PC-9 (cell line): ENCODE measurements around the gene CTSF. TPM values are rescaled to one million over a fixed set of nuclear protein-coding genes. Genes with fewer than 3 reads are reported as not detected.

Experiments used
- BruUV-seq: library from RNA; stranded (reverse); fragments of 400-500 nt; replicated peaks from 2 replicates; lab custom pipeline; 2021; lab: Mats Ljungman, UMichigan
- CTCF ChIA-PET: fragments of 300-600 bp; sonication (Branson Sonifier 250); formaldehyde crosslinking; loops from one replicate; lab custom pipeline; 2022; ENCODE audit warnings: antibody characterized with exemption; lab: Charles Lee
- POLR2A ChIA-PET: fragments of 300-600 bp; sonication (Branson Sonifier 250); formaldehyde crosslinking; loops from one replicate; lab custom pipeline; 2022; ENCODE audit warnings: antibody characterized with exemption; ENCODE audit not compliant: unreplicated experiment; lab: Charles Lee
- DNase-seq, 2 experiments: peaks; one replicate each; pipeline versions ENCODE4 v3.0.0 to v3.0.0-alpha.2; 2015 to 2022; ENCODE audit warnings: mixed read lengths in 1 of 2
- H2AFZ ChIP-seq: fragments of 200-600 bp; sonication (generic); 2 replicates; pipeline ENCODE4 v1.8.1; 2017; ENCODE audit warnings: antibody characterized with exemption
- H3F3A ChIP-seq: fragments of 200-600 bp; sonication (generic); 2 replicates; pipeline ENCODE4 v1.8.1; 2017; ENCODE audit warnings: antibody characterized with exemption, mild to moderate bottlenecking, low read depth; ENCODE audit not compliant: insufficient read depth
- H3K27ac ChIP-seq: fragments of 200-600 bp; sonication (generic); 2 replicates; pipeline ENCODE4 v1.6.1; 2016; ENCODE audit warnings: mixed run types
- H3K27me3 ChIP-seq: fragments of 200-600 bp; sonication (generic); 2 replicates; pipeline ENCODE4 v1.6.1; 2016; ENCODE audit warnings: low read depth, mixed run types; ENCODE audit not compliant: insufficient read depth
- H3K36me3 ChIP-seq: fragments of 200-600 bp; sonication (generic); 2 replicates; pipeline ENCODE4 v1.6.1; 2016; ENCODE audit warnings: low read depth, mixed run types
- H3K4me1 ChIP-seq: fragments of 200-600 bp; sonication (generic); replicated peaks from 2 replicates; pipeline ENCODE4 v1.6.1; 2016; ENCODE audit warnings: mixed run types; ENCODE audit not compliant: insufficient read depth
- H3K4me2 ChIP-seq: fragments of 200-600 bp; sonication (generic); 2 replicates; pipeline ENCODE4 v1.6.1; 2017; ENCODE audit warnings: mixed run types
- H3K4me3 ChIP-seq: fragments of 200-600 bp; sonication (generic); 2 replicates; pipeline ENCODE4 v1.6.1; 2016; ENCODE audit warnings: mixed run types
- H3K79me2 ChIP-seq: fragments of 200-600 bp; sonication (generic); 2 replicates; pipeline ENCODE4 v1.6.1; 2017; ENCODE audit warnings: low read depth, mixed run types
- H3K9me2 ChIP-seq: fragments of 200-600 bp; sonication (generic); 2 replicates; pipeline ENCODE4 v1.8.1; 2017; ENCODE audit warnings: mild to moderate bottlenecking; ENCODE audit not compliant: insufficient read depth
- H3K9me3 ChIP-seq: fragments of 200-600 bp; sonication (generic); 2 replicates; pipeline ENCODE4 v1.8.1; 2016; ENCODE audit warnings: low read depth; ENCODE audit not compliant: insufficient read depth
- H4K20me1 ChIP-seq: fragments of 200-600 bp; sonication (generic); 2 replicates; pipeline ENCODE4 v1.8.1; 2017; ENCODE audit not compliant: insufficient read depth
- EZH2 ChIP-seq: fragments of 200-600 bp; sonication (generic); IDR thresholded peaks from 2 replicates; pipeline ENCODE4 v1.8.0; 2017; ENCODE audit warnings: antibody characterized with exemption, low read depth
- intact Hi-C: fragments of 100-400 bp; cut with micrococcal nuclease; formaldehyde crosslinking; loops from one replicate; pipeline ENCODE4 v1.10.0; 2022; ENCODE audit not compliant: unreplicated experiment
- total RNA-seq: library from RNA; stranded (reverse); gene quantifications from 2 replicates; pipeline ENCODE4 v1.2.3, GENCODE V29; 2021
- TF ChIP-seq, protein P1 (sequence below): fragments of 200-600 bp; sonication (generic); conservative IDR thresholded peaks from 2 replicates; pipeline ENCODE4 v1.6.1; 2017; ENCODE audit warnings: mixed run types, antibody characterized with exemption, mild to moderate bottlenecking, moderate library complexity

Gene CTSF
- total RNA-seq, 1 experiment from 2014 or later = 34.3 TPM

DNA sequence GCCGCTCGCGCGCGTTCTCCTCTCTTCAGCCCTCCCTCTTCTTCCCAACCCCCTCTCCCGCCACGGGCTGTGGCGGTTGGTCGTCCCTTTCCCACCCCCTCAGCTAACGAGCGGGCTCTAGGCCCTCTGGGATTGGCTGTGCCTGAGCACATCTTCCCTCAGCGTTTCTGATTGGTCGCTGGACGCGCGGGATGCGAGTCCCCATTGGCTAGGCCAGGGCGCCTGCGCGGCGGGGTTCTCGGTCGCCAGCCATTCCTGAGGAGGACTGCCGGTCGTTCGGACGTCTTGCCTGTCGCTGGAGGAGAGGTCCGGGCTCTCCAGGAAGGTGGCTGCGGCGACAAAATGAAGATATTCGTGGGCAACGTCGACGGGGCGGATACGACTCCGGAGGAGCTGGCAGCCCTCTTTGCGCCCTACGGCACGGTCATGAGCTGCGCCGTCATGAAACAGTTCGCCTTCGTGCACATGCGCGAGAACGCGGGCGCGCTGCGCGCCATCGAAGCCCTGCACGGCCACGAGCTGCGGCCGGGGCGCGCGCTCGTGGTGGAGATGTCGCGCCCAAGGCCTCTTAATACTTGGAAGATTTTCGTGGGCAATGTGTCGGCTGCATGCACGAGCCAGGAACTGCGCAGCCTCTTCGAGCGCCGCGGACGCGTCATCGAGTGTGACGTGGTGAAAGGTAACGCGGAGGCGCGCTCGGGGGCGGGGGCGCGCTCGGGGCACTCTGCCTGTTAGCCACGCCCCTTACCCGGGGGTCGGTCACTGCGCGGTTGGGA, 48.2 kb upstream of the CTSF start, which contains the start of gene RBM14:
Gene RBM14, plus strand, starts transcription at position 252 of the 776 bp plus-strand sequence. Its CDS starts 91 bp downstream, at position 343.
- H3F3A ChIP-seq = peaks cover 24% of the 10 kb centered on the region; the same call in 1 of the 2 replicates
- no peak for TF ChIP-seq EZH2
- H4K20me1 ChIP-seq = peaks cover 45% of the 10 kb centered on the region
- peaks cover 41% of the 10 kb centered on the region for H3K4me1 ChIP-seq
- H2AFZ ChIP-seq = peak within 1 kb of the TSS; percentile 91
- ChIA-PET CTCF (interaction anchor here (0.6 to 0.7 kb wide), 2 partner anchors 150 to 196 kb away, joined by 3 to 4 read pairs; partner anchors contain the start of gene PELI3), POLR2A (interaction anchor here (0.5 to 1.9 kb wide), 16 partner anchors 9 to 1019 kb away, joined by 3 to 18 read pairs (median 6); partner anchors contain the start of genes CCDC87, CTSF, PELI3 and RBM4)
- H3K27ac ChIP-seq = peak within 1 kb of the TSS; percentile 73
- intact Hi-C loops = loop anchor here (1.0 to 2.0 kb wide), 3 partner anchors 22 to 61 kb away; partner anchors contain the start of genes CCDC87, CCS, RBM4 and RBM4B
- H3K79me2 ChIP-seq = peaks cover 63% of the 10 kb centered on the region
- peaks cover 17% of the 10 kb centered on the region for H3K36me3 ChIP-seq
- no peaks in the 10 kb centered on the region for H3K9me2 ChIP-seq
- BruUV-seq = no TSS peak
- H3K4me2 ChIP-seq = peak within 1 kb of the TSS; percentile 99
- H3K9me3 ChIP-seq = no peaks in the 10 kb centered on the region
- peak within 1 kb of the TSS; percentile 73 for H3K4me3 ChIP-seq
- no peaks in the 10 kb centered on the region for H3K27me3 ChIP-seq
- peak; percentile 99 for DNase-seq

DNA sequence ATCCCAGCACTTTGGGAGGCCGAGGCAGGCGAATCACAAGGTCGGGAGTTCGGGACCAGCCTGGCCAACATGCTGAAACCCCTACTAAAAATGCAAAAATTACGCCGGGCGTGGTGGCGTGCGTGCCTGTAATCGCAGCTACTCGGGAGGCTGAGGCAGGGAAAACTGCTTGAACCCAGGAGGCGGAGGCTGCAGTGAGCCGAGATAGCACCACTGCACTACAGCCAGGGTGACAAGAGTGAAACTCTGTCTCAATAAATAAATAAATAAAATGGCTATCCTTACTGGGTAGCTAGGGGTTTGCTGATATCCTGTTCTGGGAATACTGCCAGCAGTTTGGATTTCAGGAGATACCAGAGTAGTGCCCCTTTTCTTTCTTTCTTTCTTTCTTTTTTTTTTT, 45.7 kb upstream of the CTSF start:
- intact Hi-C loops = no loop called here
- Histone ChIP-seq H4K20me1 (peaks cover 21% of the 10 kb centered on the region), H3K4me3 (no peak overlapping the region), H3F3A (peaks cover 20% of the 10 kb centered on the region; the same call in 1 of the 2 replicates), H3K4me2 (no peak overlapping the region), H3K4me1 (peaks cover 31% of the 10 kb centered on the region), H3K9me2 (no peaks in the 10 kb centered on the region), H3K79me2 (peaks cover 38% of the 10 kb centered on the region), H3K27me3 (no peaks in the 10 kb centered on the region), H3K36me3 (peaks cover 9% of the 10 kb centered on the region), H2AFZ (no peak overlapping the region), H3K9me3 (no peaks in the 10 kb centered on the region), H3K27ac (no peak overlapping the region)
- no TSS peak for BruUV-seq
- DNase-seq = no peak
- TF ChIP-seq, protein P1, sequence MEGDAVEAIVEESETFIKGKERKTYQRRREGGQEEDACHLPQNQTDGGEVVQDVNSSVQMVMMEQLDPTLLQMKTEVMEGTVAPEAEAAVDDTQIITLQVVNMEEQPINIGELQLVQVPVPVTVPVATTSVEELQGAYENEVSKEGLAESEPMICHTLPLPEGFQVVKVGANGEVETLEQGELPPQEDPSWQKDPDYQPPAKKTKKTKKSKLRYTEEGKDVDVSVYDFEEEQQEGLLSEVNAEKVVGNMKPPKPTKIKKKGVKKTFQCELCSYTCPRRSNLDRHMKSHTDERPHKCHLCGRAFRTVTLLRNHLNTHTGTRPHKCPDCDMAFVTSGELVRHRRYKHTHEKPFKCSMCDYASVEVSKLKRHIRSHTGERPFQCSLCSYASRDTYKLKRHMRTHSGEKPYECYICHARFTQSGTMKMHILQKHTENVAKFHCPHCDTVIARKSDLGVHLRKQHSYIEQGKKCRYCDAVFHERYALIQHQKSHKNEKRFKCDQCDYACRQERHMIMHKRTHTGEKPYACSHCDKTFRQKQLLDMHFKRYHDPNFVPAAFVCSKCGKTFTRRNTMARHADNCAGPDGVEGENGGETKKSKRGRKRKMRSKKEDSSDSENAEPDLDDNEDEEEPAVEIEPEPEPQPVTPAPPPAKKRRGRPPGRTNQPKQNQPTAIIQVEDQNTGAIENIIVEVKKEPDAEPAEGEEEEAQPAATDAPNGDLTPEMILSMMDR = no peak
- TF ChIP-seq EZH2 = no peak
- ChIA-PET POLR2A (interaction anchor here (0.6 kb wide), 1 partner anchor 68 kb away, joined by 9 read pairs; the partner anchor contains the start of gene ZDHHC24), CTCF (no interaction called here)

DNA sequence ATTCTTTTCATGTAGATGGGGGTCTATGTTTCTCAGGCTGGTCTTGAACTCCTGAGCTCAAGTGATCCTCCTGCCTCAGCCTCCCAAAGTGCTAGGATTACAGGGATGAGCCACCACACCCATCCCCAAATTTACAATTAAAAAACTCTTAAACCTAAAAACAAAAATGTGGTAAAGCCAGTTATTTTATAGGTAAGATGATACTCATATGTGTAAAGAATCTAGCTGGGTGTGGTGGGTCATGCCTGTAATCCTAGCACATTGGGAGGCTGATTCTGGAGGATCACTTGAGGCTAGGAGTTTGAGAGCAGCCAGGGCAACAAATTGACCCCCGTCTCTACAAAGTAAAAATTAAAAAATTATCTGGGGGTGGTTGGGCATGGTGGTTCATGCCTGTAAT, 44.1 kb upstream of the CTSF start:
- no TSS peak for BruUV-seq
- H2AFZ ChIP-seq = no peak overlapping the region
- TF ChIP-seq, protein P1 = no peak
- no peak for TF ChIP-seq EZH2

More for the DNA sequence above, 44.1 kb upstream of the CTSF start:
- CTCF ChIA-PET = no interaction called here
- Histone ChIP-seq H3K4me3 (no peak overlapping the region), H3K4me2 (no peak overlapping the region), H3K36me3 (no peaks in the 10 kb centered on the region; the same call in 1 of the 2 replicates), H3K27ac (no peak overlapping the region), H3K79me2 (peaks cover 22% of the 10 kb centered on the region), H3K4me1 (peaks cover 18% of the 10 kb centered on the region), H3K9me2 (no peaks in the 10 kb centered on the region), H3F3A (peaks cover 20% of the 10 kb centered on the region; the same call in 1 of the 2 replicates), H4K20me1 (peaks cover 5% of the 10 kb centered on the region), H3K27me3 (no peaks in the 10 kb centered on the region), H3K9me3 (no peaks in the 10 kb centered on the region)
- peak in 1 of 2 experiments; percentile 51 for DNase-seq
- POLR2A ChIA-PET = no interaction called here
- intact Hi-C loops = no loop called here
